ENCODE data around the gene SULT4A1. TPM values are rescaled to one million over a fixed set of nuclear protein-coding genes. Genes with fewer than 3 reads are reported as not detected.
A peak's percentile ranks its signal among the peaks of the same experiment; 100 is the strongest.
"Not testable (repeated sequence)": the region's sequence is repeated elsewhere in the genome, so short reads cannot be mapped to it uniquely, and the experiment has no call there.

Gene SULT4A1
- total RNA-seq, 1 donor from 2014 or later, result 6.3 TPM

DNA sequence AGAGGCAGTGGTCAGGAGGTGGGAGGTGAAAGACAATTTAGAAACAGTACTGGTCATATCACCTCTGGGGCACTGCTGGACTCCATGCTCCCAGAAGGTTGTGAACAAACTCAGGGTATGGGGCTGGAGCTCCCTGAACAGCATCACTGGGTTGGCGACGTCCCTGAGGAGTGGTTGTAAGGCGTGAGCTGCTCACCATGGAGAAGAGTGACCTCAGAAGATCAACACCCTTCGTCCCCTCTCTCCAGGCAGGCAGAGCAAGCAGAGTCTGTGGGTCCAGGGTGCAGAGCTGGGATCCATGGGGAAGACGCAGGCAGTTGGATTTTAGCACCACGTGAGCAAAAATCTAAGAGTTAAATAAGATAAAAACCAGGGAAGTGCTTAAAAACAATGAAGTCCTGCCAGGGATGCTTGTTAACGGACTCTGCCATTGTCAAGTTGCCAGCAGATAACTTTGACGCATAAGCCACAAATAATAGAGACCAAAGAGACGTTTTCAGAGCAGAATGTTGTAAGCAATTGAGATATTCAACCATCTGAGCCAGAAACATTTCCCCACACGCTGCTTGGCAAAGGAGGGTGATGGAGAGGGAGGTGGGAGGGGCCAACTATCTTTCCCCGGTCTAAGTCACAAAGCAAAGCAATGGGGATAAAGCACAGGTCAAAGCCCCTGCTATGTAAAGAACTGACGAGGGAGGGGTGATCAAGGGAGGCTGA is 15.9 kb upstream of the SULT4A1 start:
- no peak overlapping the region for H3K4me3 Mint-ChIP-seq
- H3K27me3 Mint-ChIP-seq (ENCODE audit: low read depth), result peaks cover 43% of the 10 kb centered on the region
- no peaks in the 10 kb centered on the region for H3K36me3 Mint-ChIP-seq (ENCODE audit: low read depth)
- no peak for DNase-seq (ENCODE audit: low read depth, low spot score)
- TF ChIP-seq, protein P1, sequence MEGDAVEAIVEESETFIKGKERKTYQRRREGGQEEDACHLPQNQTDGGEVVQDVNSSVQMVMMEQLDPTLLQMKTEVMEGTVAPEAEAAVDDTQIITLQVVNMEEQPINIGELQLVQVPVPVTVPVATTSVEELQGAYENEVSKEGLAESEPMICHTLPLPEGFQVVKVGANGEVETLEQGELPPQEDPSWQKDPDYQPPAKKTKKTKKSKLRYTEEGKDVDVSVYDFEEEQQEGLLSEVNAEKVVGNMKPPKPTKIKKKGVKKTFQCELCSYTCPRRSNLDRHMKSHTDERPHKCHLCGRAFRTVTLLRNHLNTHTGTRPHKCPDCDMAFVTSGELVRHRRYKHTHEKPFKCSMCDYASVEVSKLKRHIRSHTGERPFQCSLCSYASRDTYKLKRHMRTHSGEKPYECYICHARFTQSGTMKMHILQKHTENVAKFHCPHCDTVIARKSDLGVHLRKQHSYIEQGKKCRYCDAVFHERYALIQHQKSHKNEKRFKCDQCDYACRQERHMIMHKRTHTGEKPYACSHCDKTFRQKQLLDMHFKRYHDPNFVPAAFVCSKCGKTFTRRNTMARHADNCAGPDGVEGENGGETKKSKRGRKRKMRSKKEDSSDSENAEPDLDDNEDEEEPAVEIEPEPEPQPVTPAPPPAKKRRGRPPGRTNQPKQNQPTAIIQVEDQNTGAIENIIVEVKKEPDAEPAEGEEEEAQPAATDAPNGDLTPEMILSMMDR (conservative IDR thresholded peaks at IDR 0.05), result no peak
- H3K9me3 Mint-ChIP-seq, result no peaks in the 10 kb centered on the region
- H3K27ac Mint-ChIP-seq (ENCODE audit: unreplicated experiment), result no peak overlapping the region
- H3K4me1 Mint-ChIP-seq, result peaks cover 6% of the 10 kb centered on the region

DNA sequence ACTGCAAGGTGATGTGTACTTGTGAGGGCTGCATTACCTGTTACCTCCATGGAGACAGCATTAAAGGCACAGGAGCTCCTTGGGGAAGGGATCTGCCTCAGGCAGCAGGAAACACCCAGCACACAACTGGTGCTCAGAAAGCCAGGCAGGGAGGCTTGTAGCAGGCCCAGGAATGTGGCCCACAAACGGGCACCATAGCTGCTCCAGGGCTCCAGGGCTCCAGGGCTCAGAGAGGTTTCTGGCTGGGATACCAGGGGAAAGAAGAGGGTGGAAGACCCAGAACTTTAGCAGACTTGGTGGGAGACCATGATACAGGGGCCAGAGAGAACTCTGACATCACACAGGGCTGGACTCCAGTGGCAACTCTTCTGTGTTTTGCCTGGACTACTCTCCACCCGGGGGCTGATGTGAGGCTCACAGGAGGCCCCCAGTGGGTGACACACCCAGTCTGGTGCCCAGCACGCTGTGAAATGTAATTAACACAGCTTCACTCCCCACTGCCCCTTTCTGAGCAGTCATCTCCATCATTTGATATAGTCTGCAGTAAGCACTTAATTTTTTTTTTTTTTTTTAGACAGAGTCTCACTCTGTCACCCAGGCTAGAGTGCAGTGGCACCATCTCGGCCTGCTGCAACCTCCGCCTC is 14.7 kb upstream of the SULT4A1 start:
- Mint-ChIP-seq H3K4me1 (peaks cover 6% of the 10 kb centered on the region), H3K9me3 (no peaks in the 10 kb centered on the region), H3K27me3 (ENCODE audit: low read depth) (peaks cover 52% of the 10 kb centered on the region), H3K27ac (ENCODE audit: unreplicated experiment) (no peak overlapping the region), H3K36me3 (ENCODE audit: low read depth) (no peaks in the 10 kb centered on the region), H3K4me3 (no peak overlapping the region)
- DNase-seq (ENCODE audit: low read depth, low spot score), result no peak
- TF ChIP-seq, protein P1 (conservative IDR thresholded peaks at IDR 0.05), result no peak

DNA sequence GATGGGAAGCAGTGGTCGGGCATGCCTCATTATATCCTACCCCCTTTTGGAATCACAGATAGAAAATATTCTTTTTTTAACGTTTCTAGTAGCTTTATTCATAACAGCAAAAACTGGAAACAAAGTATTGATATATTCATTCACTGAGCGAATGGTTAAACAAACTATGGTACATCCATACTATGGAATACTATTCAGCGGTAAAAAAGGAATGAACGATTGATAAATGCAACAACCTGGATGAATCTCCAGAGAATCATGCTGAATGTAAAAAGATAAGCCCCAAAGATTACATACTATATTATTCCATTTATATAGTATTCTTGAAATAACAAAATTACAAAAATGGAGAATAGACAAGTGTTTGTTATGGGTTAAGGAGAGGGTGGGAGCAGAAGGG is 7.5 kb upstream of the SULT4A1 start:
- DNase-seq (ENCODE audit: low read depth, low spot score), result no peak
- no peak overlapping the region for H3K27ac Mint-ChIP-seq (ENCODE audit: unreplicated experiment)
- H3K9me3 Mint-ChIP-seq, result peaks cover 7% of the 10 kb centered on the region
- H3K4me1 Mint-ChIP-seq, result no peaks in the 10 kb centered on the region
- peaks cover 73% of the 10 kb centered on the region for H3K27me3 Mint-ChIP-seq (ENCODE audit: low read depth)
- no peaks in the 10 kb centered on the region for H3K36me3 Mint-ChIP-seq (ENCODE audit: low read depth)
- TF ChIP-seq, protein P1 (conservative IDR thresholded peaks at IDR 0.05), result no peak
- no peak overlapping the region for H3K4me3 Mint-ChIP-seq

DNA sequence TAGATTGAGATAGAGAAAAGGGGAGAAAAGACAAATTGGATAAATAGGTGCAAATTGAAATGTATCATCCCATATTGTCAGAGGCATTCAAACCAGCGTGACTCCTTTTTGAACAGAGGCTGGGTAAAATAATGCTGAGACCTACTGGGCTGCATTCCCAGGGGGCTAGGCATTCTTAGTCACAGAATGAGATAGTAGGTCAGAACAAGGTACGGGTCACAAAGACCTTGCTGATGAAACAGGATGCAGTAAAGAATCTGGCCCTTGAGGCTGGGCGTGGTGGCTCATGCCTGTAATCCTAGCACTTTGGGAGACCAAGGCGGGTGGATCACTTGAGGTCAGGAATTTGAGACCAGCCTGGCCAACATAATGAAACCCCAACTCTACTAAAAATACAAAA is 6.7 kb upstream of the SULT4A1 start:
- H3K4me3 Mint-ChIP-seq; H3K27ac Mint-ChIP-seq (ENCODE audit: unreplicated experiment); H3K9me3 Mint-ChIP-seq; H3K4me1 Mint-ChIP-seq; DNase-seq (ENCODE audit: low read depth, low spot score); H3K36me3 Mint-ChIP-seq (ENCODE audit: low read depth): not testable (repeated sequence)
- peaks cover 74% of the 10 kb centered on the region for H3K27me3 Mint-ChIP-seq (ENCODE audit: low read depth)

DNA sequence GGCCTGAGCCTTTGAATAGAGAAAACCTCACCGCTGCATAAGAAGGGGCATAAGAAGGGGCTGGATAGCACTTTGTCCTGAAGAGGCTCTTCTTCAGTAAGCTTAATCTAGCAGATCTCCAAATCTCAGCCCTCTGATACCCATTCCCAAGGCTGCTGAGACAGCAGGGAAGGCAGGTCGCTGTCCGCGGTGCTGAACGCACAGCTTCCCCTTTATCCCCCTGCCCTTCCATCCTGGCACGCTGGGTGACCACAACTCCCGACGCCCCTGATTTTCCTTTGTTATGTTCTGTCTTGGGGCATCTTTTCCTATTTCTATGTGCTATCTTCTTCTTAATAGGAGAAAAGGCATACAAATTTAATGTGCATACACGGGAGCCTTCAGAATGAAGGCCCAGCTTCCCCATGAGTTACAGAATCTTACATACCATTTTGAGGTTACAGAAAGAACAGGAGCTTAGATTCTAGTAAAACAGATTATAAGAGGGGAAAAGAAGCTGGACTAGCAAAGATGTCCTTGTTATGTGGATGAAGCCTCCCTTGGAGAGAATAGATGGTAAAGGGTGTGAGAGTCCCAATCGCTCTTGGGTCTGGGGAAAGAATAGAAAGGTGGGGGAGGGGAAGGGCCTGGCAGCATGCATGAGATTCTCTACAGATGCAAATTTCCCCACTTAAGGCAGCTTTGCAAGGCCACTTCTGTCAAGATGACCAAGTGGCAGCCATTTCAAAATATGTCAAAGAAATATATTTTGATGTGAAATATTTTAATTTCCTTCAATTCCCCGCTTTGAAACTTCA is 5.7 kb upstream of the SULT4A1 start:
- no peak overlapping the region for H3K4me3 Mint-ChIP-seq
- no peak overlapping the region for H3K27ac Mint-ChIP-seq (ENCODE audit: unreplicated experiment)
- H3K27me3 Mint-ChIP-seq (ENCODE audit: low read depth), result peaks cover 75% of the 10 kb centered on the region
- H3K36me3 Mint-ChIP-seq (ENCODE audit: low read depth), result no peaks in the 10 kb centered on the region
- TF ChIP-seq, protein P1 (conservative IDR thresholded peaks at IDR 0.05), result no peak
- peaks cover 7% of the 10 kb centered on the region for H3K9me3 Mint-ChIP-seq
- H3K4me1 Mint-ChIP-seq, result no peaks in the 10 kb centered on the region
- DNase-seq (ENCODE audit: low read depth, low spot score), result peak; percentile 81

DNA sequence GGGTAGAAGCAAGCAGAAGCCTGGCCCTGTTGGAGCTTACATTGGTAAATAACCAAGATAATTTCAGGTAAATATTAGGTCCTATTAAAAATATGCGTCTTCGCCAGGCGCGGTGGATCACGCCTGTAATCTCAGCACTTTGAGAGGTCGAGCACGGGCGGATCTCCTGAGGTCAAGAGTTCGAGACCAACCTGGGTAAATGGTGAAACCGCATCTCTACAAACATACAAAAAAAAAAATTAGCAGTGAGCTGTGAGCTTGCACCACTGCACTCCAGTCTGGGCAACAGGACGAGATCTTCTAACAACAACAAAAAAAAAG is 529 bp upstream of the SULT4A1 start:
- TF ChIP-seq, protein P1 (conservative IDR thresholded peaks at IDR 0.05), result no peak
- peaks cover 4% of the 10 kb centered on the region for H3K4me1 Mint-ChIP-seq
- H3K36me3 Mint-ChIP-seq (ENCODE audit: low read depth), result peaks cover 3% of the 10 kb centered on the region
- DNase-seq (ENCODE audit: low read depth, low spot score), result no peak
- H3K9me3 Mint-ChIP-seq, result no peaks in the 10 kb centered on the region
- peak overlapping the region; percentile 80 for H3K4me3 Mint-ChIP-seq
- H3K27ac Mint-ChIP-seq (ENCODE audit: unreplicated experiment), result no peak overlapping the region
- H3K27me3 Mint-ChIP-seq (ENCODE audit: low read depth), result peaks cover 61% of the 10 kb centered on the region

All from neural crest cell (in vitro differentiated cells).